WTC11 (cell line): ENCODE measurements around the gene PNPLA6.

ENCODE experiments used
- ATF2 ChIP-seq: sonication (generic); formaldehyde crosslinking; IDR thresholded peaks from 2 replicates; pipeline ENCODE4 v1.8.1; 2022; ENCODE audit warnings: low read depth, missing genetic modification reagents, borderline replicate concordance
- CTCF ChIP-seq: fragments of 200-600 bp; IDR thresholded peaks from 2 replicates; pipeline ENCODE4 v1.8.0; 2022; ENCODE audit warnings: antibody characterized with exemption
- NR2C2 ChIP-seq: sonication (generic); formaldehyde crosslinking; IDR thresholded peaks from 2 replicates; pipeline ENCODE4 v1.8.0; 2022; ENCODE audit warnings: mild to moderate bottlenecking, missing genetic modification reagents
- PRDM15 ChIP-seq: sonication (generic); formaldehyde crosslinking; IDR thresholded peaks from 2 replicates; pipeline ENCODE4 v1.8.0; 2022; ENCODE audit warnings: missing genetic modification reagents
- ZBTB21 ChIP-seq: sonication (generic); formaldehyde crosslinking; IDR thresholded peaks from 2 replicates; pipeline ENCODE4 v1.8.1; 2023; ENCODE audit warnings: mild to moderate bottlenecking, missing genetic modification reagents, borderline replicate concordance
- TF ChIP-seq, protein P1 (sequence below): sonication (generic); formaldehyde crosslinking; IDR thresholded peaks from 2 replicates; pipeline ENCODE4 v1.8.1; 2022; ENCODE audit warnings: low read depth, mild to moderate bottlenecking, moderate library complexity, missing genetic modification reagents, borderline replicate concordance

GRCh38 chr19:7570761-7571160 is 35.2 kb downstream of the PNPLA6 start:
- TF ChIP-seq, protein P1, sequence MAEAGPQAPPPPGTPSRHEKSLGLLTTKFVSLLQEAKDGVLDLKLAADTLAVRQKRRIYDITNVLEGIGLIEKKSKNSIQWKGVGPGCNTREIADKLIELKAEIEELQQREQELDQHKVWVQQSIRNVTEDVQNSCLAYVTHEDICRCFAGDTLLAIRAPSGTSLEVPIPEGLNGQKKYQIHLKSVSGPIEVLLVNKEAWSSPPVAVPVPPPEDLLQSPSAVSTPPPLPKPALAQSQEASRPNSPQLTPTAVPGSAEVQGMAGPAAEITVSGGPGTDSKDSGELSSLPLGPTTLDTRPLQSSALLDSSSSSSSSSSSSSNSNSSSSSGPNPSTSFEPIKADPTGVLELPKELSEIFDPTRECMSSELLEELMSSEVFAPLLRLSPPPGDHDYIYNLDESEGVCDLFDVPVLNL = no peak
- TF ChIP-seq ZBTB21 (CRISPR knock-in tag) = no peak
- TF ChIP-seq ATF2 = no peak
- no peak for TF ChIP-seq PRDM15 (CRISPR knock-in tag)
- TF ChIP-seq CTCF = no peak
- TF ChIP-seq NR2C2 (CRISPR knock-in tag) = no peak
